HEK293 (cell line): ENCODE results near the gene CLNK.

Experiments
- CTCF ChIA-PET: fragments of 350-600 bp; formaldehyde crosslinking; extraction: SDS; loops from one replicate; lab custom pipeline; 2021; ENCODE audit warnings: antibody characterized with exemption; lab: Yijun Ruan, JAX
- POLR2A ChIA-PET: fragments of 300-600 bp; formaldehyde crosslinking; extraction: SDS; loops from one replicate; lab custom pipeline; 2020; ENCODE audit warnings: antibody characterized with exemption, inconsistent platforms; lab: Yijun Ruan, JAX
- H3K27ac ChIP-seq: fragments of 200-500 bp; sonication (Bioruptor generic); 2 replicates; pipeline ENCODE4 v1.5.1; 2014; ENCODE audit warnings: low read depth, low read length, control low read depth, inconsistent platforms; ENCODE audit errors: extremely low read depth
- H3K36me3 ChIP-seq, 2 experiments: fragments of 200-500 bp in 1 of 2; sonication (Bioruptor generic) in 1 of 2; 1 replicate in 1 of 2; 2 replicates in 1 of 2; pipeline ENCODE4 v1.5.1; 2014 to 2017; ENCODE audit warnings: inconsistent platforms in 2 of 2, low read length in 2 of 2; ENCODE audit not compliant: control insufficient read depth in 2 of 2, insufficient read depth in 1 of 2
- H3K4me1 ChIP-seq: fragments of 200-500 bp; sonication (Bioruptor generic); 2 replicates; pipeline ENCODE4 v1.5.1; 2014; ENCODE audit warnings: mild to moderate bottlenecking, low read length, inconsistent platforms; ENCODE audit not compliant: control insufficient read depth, insufficient read depth
- H3K4me3 ChIP-seq: 2 replicates; pipeline ENCODE4 v1.5.1; 2011; ENCODE audit warnings: low read depth, mild to moderate bottlenecking, control low read depth, low read length, moderate library complexity
- H3K9me3 ChIP-seq: fragments of 200-500 bp; sonication (Bioruptor generic); 2 replicates; pipeline ENCODE4 v1.5.1; 2014; ENCODE audit warnings: low read depth, low read length, inconsistent platforms; ENCODE audit not compliant: control insufficient read depth, insufficient read depth
- MEIS1 ChIP-seq: sonication (generic); formaldehyde crosslinking; IDR thresholded peaks from 2 replicates; pipeline ENCODE4 v1.8.1; 2022; ENCODE audit warnings: missing genetic modification reagents, mild to moderate bottlenecking, borderline replicate concordance
- PATZ1 ChIP-seq: fragments of 450-650 bp; formaldehyde crosslinking; IDR thresholded peaks from 2 replicates; pipeline ENCODE4 v1.5.1; 2016; ENCODE audit warnings: missing biosample characterization, missing genetic modification characterization
- SCRT2 ChIP-seq: fragments of 450-650 bp; formaldehyde crosslinking; IDR thresholded peaks from 2 replicates; pipeline ENCODE4 v1.5.1; 2016; ENCODE audit warnings: missing biosample characterization, missing genetic modification characterization
- ZBTB1 ChIP-seq: fragments of 450-650 bp; formaldehyde crosslinking; IDR thresholded peaks from 2 replicates; pipeline ENCODE4 v1.5.1; 2016; ENCODE audit warnings: missing biosample characterization, missing genetic modification characterization
- ZBTB11 ChIP-seq: fragments of 450-650 bp; formaldehyde crosslinking; conservative IDR thresholded peaks from 2 replicates; pipeline ENCODE4 v1.5.1; 2016; ENCODE audit warnings: low read depth, missing biosample characterization, missing genetic modification characterization
- ZBTB26 ChIP-seq: fragments of 450-650 bp; formaldehyde crosslinking; optimal IDR thresholded peaks from 2 replicates; pipeline ENCODE3; 2016; ENCODE audit warnings: missing biosample characterization, mild to moderate bottlenecking, missing genetic modification characterization
- ZFP69B ChIP-seq: fragments of 450-650 bp; formaldehyde crosslinking; IDR thresholded peaks from 2 replicates; pipeline ENCODE4 v1.5.1; 2016; ENCODE audit warnings: missing biosample characterization, missing genetic modification characterization
- ZNF148 ChIP-seq: fragments of 450-650 bp; formaldehyde crosslinking; IDR thresholded peaks from 2 replicates; pipeline ENCODE4 v1.5.0; 2017; ENCODE audit warnings: missing biosample characterization, missing genetic modification characterization, borderline replicate concordance
- ZNF18 ChIP-seq: fragments of 450-650 bp; formaldehyde crosslinking; IDR thresholded peaks from 2 replicates; pipeline ENCODE4 v1.5.1; 2016; ENCODE audit warnings: missing biosample characterization, missing genetic modification characterization
- ZNF202 ChIP-seq: fragments of 450-650 bp; formaldehyde crosslinking; IDR thresholded peaks from 2 replicates; pipeline ENCODE4 v1.5.1; 2016; ENCODE audit warnings: missing biosample characterization, missing genetic modification characterization, borderline replicate concordance
- ZNF248 ChIP-seq: fragments of 450-650 bp; formaldehyde crosslinking; IDR thresholded peaks from 2 replicates; pipeline ENCODE4 v1.5.1; 2017; ENCODE audit warnings: missing biosample characterization, missing genetic modification characterization
- ZNF266 ChIP-seq: fragments of 450-650 bp; formaldehyde crosslinking; IDR thresholded peaks from 2 replicates; pipeline ENCODE4 v1.5.1; 2016; ENCODE audit warnings: missing biosample characterization, missing genetic modification characterization, low read depth
- ZNF37A ChIP-seq: fragments of 450-650 bp; IDR thresholded peaks from 2 replicates; pipeline ENCODE4 v1.5.1; 2018; ENCODE audit warnings: missing biosample characterization, missing genetic modification characterization
- ZNF548 ChIP-seq: fragments of 450-650 bp; formaldehyde crosslinking; IDR thresholded peaks from 2 replicates; pipeline ENCODE4 v1.5.1; 2016; ENCODE audit warnings: missing biosample characterization, missing genetic modification characterization
- ZNF777 ChIP-seq: fragments of 450-650 bp; formaldehyde crosslinking; IDR thresholded peaks from 2 replicates; pipeline ENCODE4 v1.5.1; 2017; ENCODE audit warnings: missing biosample characterization, missing genetic modification characterization, borderline replicate concordance

CLNK gene

GRCh38 chr4:10696253-10696652 is 11.7 kb upstream of the CLNK start:
- ChIA-PET POLR2A (no interaction called here), CTCF (no interaction called here)
- Histone ChIP-seq H3K27ac (no peak overlapping the region), H3K36me3 (no peaks in the 10 kb centered on the region), H3K4me3 (no peak overlapping the region), H3K4me1 (no peaks in the 10 kb centered on the region), H3K9me3 (no peaks in the 10 kb centered on the region)
- TF ChIP-seq ZBTB1 (tag by site-specific recombination), result no peak
- TF ChIP-seq ZFP69B, result no peak
- no peak for TF ChIP-seq SCRT2 (tag by site-specific recombination)
- TF ChIP-seq ZNF266 (tag by site-specific recombination), result no peak
- no peak for TF ChIP-seq ZNF18 (tag by site-specific recombination)
- no peak for TF ChIP-seq ZNF202 (tag by site-specific recombination)
- no peak for TF ChIP-seq ZNF548 (tag by site-specific recombination)
- TF ChIP-seq ZNF37A (tag by site-specific recombination), result no peak
- no peak for TF ChIP-seq ZNF148 (tag by site-specific recombination)

- POLR2A ChIA-PET, result no interaction called here
- TF ChIP-seq ZBTB26 (tag by site-specific recombination) (no peak), PATZ1 (tag by site-specific recombination) (no peak), ZBTB11 (tag by site-specific recombination) (no peak), ZNF248 (tag by site-specific recombination) (no peak), MEIS1 (no peak), ZNF777 (tag by site-specific recombination) (no peak)
- TF ChIP-seq, all 188 proteins: peak for 0
- H3K4me1 ChIP-seq, result no peaks in the 10 kb centered on the region
- no peaks in the 10 kb centered on the region for H3K9me3 ChIP-seq
- no peak overlapping the region for H3K4me3 ChIP-seq
- no peaks in the 10 kb centered on the region for H3K36me3 ChIP-seq
- H3K27ac ChIP-seq, result no peak overlapping the region
- CTCF ChIA-PET, result no interaction called here
Measured at GRCh38 chr4:10694828-10695209, 10.3 kb upstream of the CLNK start.
